HEK293 (cell line): ENCODE results near the gene SYNDIG1.

Experiments
- ATF2 ChIP-seq: fragments of 450-650 bp; formaldehyde crosslinking; IDR thresholded peaks from 2 replicates; pipeline ENCODE4 v1.5.1; 2016; ENCODE audit warnings: missing biosample characterization, missing genetic modification characterization, low read depth
- CTCF ChIP-seq: fragments of 450-650 bp; formaldehyde crosslinking; IDR thresholded peaks from 2 replicates; pipeline ENCODE4 v1.5.1; 2016; ENCODE audit warnings: missing biosample characterization, missing genetic modification characterization
- REST ChIP-seq: fragments of 450-650 bp; formaldehyde crosslinking; IDR thresholded peaks from 2 replicates; pipeline ENCODE4 v1.5.1; 2016; ENCODE audit warnings: missing biosample characterization, missing genetic modification characterization
- SALL2 ChIP-seq: fragments of 450-650 bp; formaldehyde crosslinking; IDR thresholded peaks from 2 replicates; pipeline ENCODE4 v1.5.0; 2017; ENCODE audit warnings: missing biosample characterization, mild to moderate bottlenecking, missing genetic modification characterization, borderline replicate concordance
- ZNF639 ChIP-seq: fragments of 450-650 bp; formaldehyde crosslinking; IDR thresholded peaks from 2 replicates; pipeline ENCODE4 v1.5.1; 2016; ENCODE audit warnings: missing biosample characterization, missing genetic modification characterization
- ZSCAN30 ChIP-seq: fragments of 450-650 bp; IDR thresholded peaks from 2 replicates; pipeline ENCODE4 v1.5.1; 2018; ENCODE audit warnings: missing biosample characterization, mild to moderate bottlenecking, missing genetic modification characterization, moderate library complexity

GRCh38 chr20:24473435-24474223, 4.2 kb downstream of the SYNDIG1 start:
- TF ChIP-seq CTCF (tag by site-specific recombination) (no peak), REST (tag by site-specific recombination) (no peak), ATF2 (no peak), SALL2 (no peak), ZSCAN30 (tag by site-specific recombination) (no peak), ZNF639 (tag by site-specific recombination) (no peak)
